BJ (cell line): ENCODE results near the gene TGFBR3L. TPM values are rescaled to one million over a fixed set of nuclear protein-coding genes. Genes with fewer than 3 reads are reported as not detected.

ENCODE experiments used
- CTCF ChIA-PET: fragments of 350-600 bp; formaldehyde crosslinking; extraction: SDS; loops from one replicate; lab custom pipeline; 2021; ENCODE audit warnings: antibody characterized with exemption, inconsistent platforms; lab: Yijun Ruan, JAX
- POLR2A ChIA-PET: fragments of 300-600 bp; sonication (Branson Sonifier 250); formaldehyde crosslinking; extraction: SDS; loops from one replicate; lab custom pipeline; 2021; ENCODE audit warnings: antibody characterized with exemption; lab: Charles Lee
- DNase-seq: peaks from one replicate; pipeline ENCODE4 v3.0.0-alpha.2; 2011; ENCODE audit warnings: low read depth
- H3K27me3 ChIP-seq: 2 replicates; pipeline ENCODE4 v1.6.0; 2011; ENCODE audit warnings: low read length; ENCODE audit not compliant: control insufficient read depth, insufficient read depth
- H3K36me3 ChIP-seq: 2 replicates; pipeline ENCODE4 v1.5.1; 2011; ENCODE audit warnings: low read length; ENCODE audit not compliant: control insufficient read depth, insufficient read depth
- H3K4me3 ChIP-seq: 2 replicates; pipeline ENCODE4 v1.5.1; 2011; ENCODE audit warnings: low read depth, mild to moderate bottlenecking, control low read depth, low read length
- CTCF ChIP-seq: IDR thresholded peaks from 2 replicates; pipeline ENCODE4 v1.5.1; 2011; ENCODE audit warnings: low read depth, mild to moderate bottlenecking, control low read depth, inconsistent platforms, low read length, moderate library complexity; ENCODE audit not compliant: insufficient read depth
- polyA plus RNA-seq: library from polyadenylated mRNA; depleted of rRNA; stranded (reverse); fragments of >200 nt; gene quantifications from 2 replicates; pipeline ENCODE4 v1.2.3, GENCODE V29; 2011

TGFBR3L gene
- polyA plus RNA-seq, 1 experiment, result 0.50 TPM

GRCh38 chr19:7905268-7905667, 9.4 kb upstream of the TGFBR3L start:
- H3K4me3 ChIP-seq, result no peak overlapping the region; the same call in 1 of the 2 replicates
- CTCF ChIA-PET, result interaction anchor here (1.4 kb wide), 1 partner anchor 36 kb away, joined by 3 read pairs; no protein-coding TSS in a partner anchor
- peaks cover 12% of the 10 kb centered on the region for H3K36me3 ChIP-seq
- no peak for DNase-seq
- no peaks in the 10 kb centered on the region for H3K27me3 ChIP-seq
- TF ChIP-seq CTCF, result no peak
- POLR2A ChIA-PET, result no interaction called here

GRCh38 chr19:7905859-7906258, 8.8 kb upstream of the TGFBR3L start:
- ChIA-PET POLR2A (no interaction called here), CTCF (interaction anchor here (1.4 kb wide), 1 partner anchor 37 kb away, joined by 3 read pairs; no protein-coding TSS in a partner anchor)
- no peak for TF ChIP-seq CTCF
- Histone ChIP-seq H3K4me3 (no peak overlapping the region), H3K27me3 (no peaks in the 10 kb centered on the region), H3K36me3 (peaks cover 14% of the 10 kb centered on the region)
- DNase-seq, result no peak

- DNase-seq, result no peak
- H3K4me3 ChIP-seq, result no peak overlapping the region
- POLR2A ChIA-PET, result no interaction called here
- CTCF ChIA-PET, result interaction anchor here (1.3 kb wide), 1 partner anchor 9 kb away, joined by 3 read pairs; no protein-coding TSS in a partner anchor
- no peaks in the 10 kb centered on the region for H3K27me3 ChIP-seq
- H3K36me3 ChIP-seq, result peaks cover 15% of the 10 kb centered on the region
- no peak for TF ChIP-seq CTCF
These were observed 7.5 kb upstream of the TGFBR3L start for GRCh38 chr19:7907122-7907521.

GRCh38 chr19:7907544-7907943, 7.1 kb upstream of the TGFBR3L start:
- POLR2A ChIA-PET, result no interaction called here
- DNase-seq, result no peak

GRCh38 chr19:7908078-7908699, 6.4 kb upstream of the TGFBR3L start:
- Histone ChIP-seq H3K27me3 (no peaks in the 10 kb centered on the region), H3K36me3 (peaks cover 19% of the 10 kb centered on the region), H3K4me3 (no peak overlapping the region)
- no peak for DNase-seq
- TF ChIP-seq CTCF, result no peak
- ChIA-PET POLR2A (no interaction called here), CTCF (interaction anchor here (1.1 to 2.2 kb wide), 3 partner anchors 8 to 10 kb away, joined by 3 to 9 read pairs (median 3); no protein-coding TSS in a partner anchor)

More at GRCh38 chr19:7907544-7907943, 7.1 kb upstream of the TGFBR3L start:
- Histone ChIP-seq H3K4me3 (no peak overlapping the region), H3K27me3 (no peaks in the 10 kb centered on the region), H3K36me3 (peaks cover 17% of the 10 kb centered on the region)
- CTCF ChIA-PET, result interaction anchor here (1.1 to 1.3 kb wide), 2 partner anchors 8 to 9 kb away, joined by 3 read pairs; no protein-coding TSS in a partner anchor
- no peak for TF ChIP-seq CTCF
